PC-3 (cell line): ENCODE data around the gene RPS15A.
"Not testable (repeated sequence)": the region's sequence is repeated elsewhere in the genome, so short reads cannot be mapped to it uniquely, and the experiment has no call there.

ENCODE experiments used
- CTCF ChIP-seq: fragments of 300-600 bp; sonication (generic); conservative IDR thresholded peaks from 2 replicates; pipeline ENCODE4 v1.5.1; 2017; ENCODE audit warnings: antibody characterized with exemption, low read depth, mild to moderate bottlenecking, low read length
- EZH2phosphoT487 ChIP-seq: fragments of 300-600 bp; sonication (generic); IDR thresholded peaks from 2 replicates; pipeline ENCODE4 v1.6.1; 2018; ENCODE audit warnings: mild to moderate bottlenecking, antibody characterized with exemption, low read length, borderline replicate concordance

GRCh38 chr16:18781232-18781631 is 8.9 kb downstream of the RPS15A start:
- not testable (repeated sequence) for TF ChIP-seq CTCF, EZH2phosphoT487
